HCT116 (cell line): ENCODE data around the gene LCP1. TPM values are rescaled to one million over a fixed set of nuclear protein-coding genes. Genes with fewer than 3 reads are reported as not detected.

Experiments used
- ATAC-seq: fragments of 200-7000 bp; cut with Tn5 transposase; 2 replicates; pipeline ENCODE4 v1.9.1; 2020; ENCODE audit warnings: mild to moderate bottlenecking, moderate library complexity
- BruUV-seq: library from RNA; stranded (reverse); fragments of 400-500 nt; replicated peaks from 2 replicates; lab custom pipeline; 2021; lab: Mats Ljungman, UMichigan
- CTCF ChIA-PET: fragments of 300-600 bp; sonication (Branson Sonifier 250); formaldehyde crosslinking; loops from one replicate; lab custom pipeline; 2021; ENCODE audit warnings: antibody characterized with exemption; lab: Charles Lee
- POLR2A ChIA-PET: fragments of 300-600, 350-600 bp; sonication (Branson Sonifier 250); formaldehyde crosslinking; loops from one replicate; lab custom pipeline; 2021; ENCODE audit warnings: antibody characterized with exemption; lab: Charles Lee
- RAD21 ChIA-PET, 2 experiments: fragments of 300-600 bp; sonication (Branson Sonifier 250); formaldehyde crosslinking; loops; one replicate each; lab custom pipeline; 2023; ENCODE audit warnings: low total read pairs in 2 of 2; ENCODE audit not compliant: uncharacterized antibody in 2 of 2, unreplicated experiment in 2 of 2, low non-redundant PET in 1 of 2; lab: Charles Lee
- DNase-seq: peaks from one replicate; pipeline ENCODE4 v3.0.0-alpha.2; 2010; ENCODE audit warnings: low read depth, low spot score
- H2AFZ ChIP-seq: fragments of 200-600 bp; shearing (Covaris generic), sonication (generic); 2 replicates; pipeline ENCODE4 v1.6.1; 2017; ENCODE audit warnings: low read depth, mixed run types, mixed read lengths, antibody characterized with exemption, low read length; ENCODE audit not compliant: poor library complexity, severe bottlenecking
- H3K27ac ChIP-seq: 2 replicates; pipeline ENCODE4 v1.5.1; 2012; ENCODE audit warnings: low read depth, low read length
- H3K27me3 ChIP-seq: fragments of 200-600 bp; sonication (generic); 2 replicates; pipeline ENCODE4 v1.6.1; 2016; ENCODE audit warnings: mixed run types, low read length, mixed read lengths; ENCODE audit not compliant: insufficient read depth
- H3K36me3 ChIP-seq, 2 experiments: fragments of 200-500 bp in 1 of 2; fragments of 200-600 bp in 1 of 2; sonication (Bioruptor generic) in 1 of 2; sonication (generic) in 1 of 2; 2 replicates each; pipeline versions ENCODE4 v1.5.1 to v1.6.1; 2014 to 2016; ENCODE audit warnings: low read length in 2 of 2, inconsistent platforms in 1 of 2, mixed read lengths in 1 of 2, mixed run types in 1 of 2; ENCODE audit not compliant: insufficient read depth in 2 of 2, control insufficient read depth in 1 of 2
- H3K4me1 ChIP-seq, 2 experiments: fragments of 200-600 bp in 1 of 2; sonication (generic) in 1 of 2; 2 replicates each; pipeline versions ENCODE4 v1.5.1 to v1.6.1; 2012 to 2017; ENCODE audit warnings: low read length in 2 of 2, inconsistent platforms in 1 of 2, mild to moderate bottlenecking in 1 of 2, mixed read lengths in 1 of 2, mixed run types in 1 of 2, moderate library complexity in 1 of 2; ENCODE audit not compliant: insufficient read depth in 2 of 2, control insufficient read depth in 1 of 2
- H3K4me2 ChIP-seq: fragments of 200-600 bp; sonication (generic); 2 replicates; pipeline ENCODE4 v1.6.1; 2017; ENCODE audit warnings: mixed run types, low read length, mixed read lengths
- H3K4me3 ChIP-seq, 2 experiments: fragments of 200-600 bp in 1 of 2; sonication (generic) in 1 of 2; replicated peaks in 1 of 2; 2 replicates each; pipeline ENCODE4 v1.5.1; 2011 to 2016; ENCODE audit warnings: low read length in 2 of 2, control low read depth in 1 of 2, low read depth in 1 of 2, mild to moderate bottlenecking in 1 of 2, mixed read lengths in 1 of 2, mixed run types in 1 of 2
- H3K79me2 ChIP-seq: fragments of 200-600 bp; sonication (generic); 2 replicates; pipeline ENCODE4 v1.6.1; 2017; ENCODE audit warnings: mild to moderate bottlenecking, mixed run types, low read length, moderate library complexity, mixed read lengths; ENCODE audit not compliant: insufficient read depth
- H3K9ac ChIP-seq: fragments of 200-600 bp; sonication (generic); 2 replicates; pipeline ENCODE4 v1.6.1; 2016; ENCODE audit warnings: low read length, mixed read lengths
- H3K9me2 ChIP-seq: fragments of 200-600 bp; sonication (generic), shearing (Covaris generic); 2 replicates; pipeline ENCODE4 v1.6.1; 2017; ENCODE audit warnings: mixed run types, mild to moderate bottlenecking, moderate library complexity; ENCODE audit not compliant: insufficient read depth
- H3K9me3 ChIP-seq, 2 experiments: fragments of 200-500 bp in 1 of 2; fragments of 200-600 bp in 1 of 2; sonication (Bioruptor generic) in 1 of 2; sonication (generic) in 1 of 2; 2 replicates each; pipeline ENCODE4 v1.6.1; 2014 to 2017; ENCODE audit warnings: low read length in 2 of 2, mixed read lengths in 2 of 2, inconsistent platforms in 1 of 2, low read depth in 1 of 2, mild to moderate bottlenecking in 1 of 2, mixed run types in 1 of 2, moderate library complexity in 1 of 2; ENCODE audit not compliant: control insufficient read depth in 1 of 2, insufficient read depth in 1 of 2
- H4K20me1 ChIP-seq: fragments of 200-600 bp; sonication (generic), shearing (Covaris generic); 2 replicates; pipeline ENCODE4 v1.6.1; 2017; ENCODE audit warnings: mixed run types, mild to moderate bottlenecking, moderate library complexity; ENCODE audit not compliant: insufficient read depth
- CEBPB ChIP-seq: IDR thresholded peaks from 2 replicates; pipeline ENCODE4 v1.6.1; 2012; ENCODE audit warnings: low read depth
- EGR1 ChIP-seq: IDR thresholded peaks from 2 replicates; pipeline ENCODE4 v1.6.1; 2012; ENCODE audit warnings: low read depth
- ELF1 ChIP-seq: IDR thresholded peaks from 2 replicates; pipeline ENCODE4 v1.6.1; 2012; ENCODE audit warnings: low read depth, borderline replicate concordance
- FOSL1 ChIP-seq: IDR thresholded peaks from 2 replicates; pipeline ENCODE4 v1.6.1; 2012; ENCODE audit warnings: low read depth
- POLR2A ChIP-seq: IDR thresholded peaks from 2 replicates; pipeline ENCODE4 v1.7.0; 2011; ENCODE audit warnings: borderline replicate concordance; ENCODE audit not compliant: insufficient read depth, insufficient read length; ENCODE audit errors: extremely low read depth
- RAD21 ChIP-seq: IDR thresholded peaks from 2 replicates; pipeline ENCODE4 v1.6.1; 2012; ENCODE audit warnings: low read depth, mild to moderate bottlenecking
- REST ChIP-seq: IDR thresholded peaks from 2 replicates; pipeline ENCODE4 v1.6.1; 2012; ENCODE audit warnings: low read depth
- SIN3A ChIP-seq: IDR thresholded peaks from 2 replicates; pipeline ENCODE4 v1.6.1; 2012; ENCODE audit warnings: low read depth
- SRF ChIP-seq: IDR thresholded peaks from 2 replicates; pipeline ENCODE4 v1.6.1; 2012; ENCODE audit warnings: low read depth
- TCF7L2 ChIP-seq: IDR thresholded peaks from 2 replicates; pipeline ENCODE4 v1.7.0; 2011; ENCODE audit warnings: borderline replicate concordance, inconsistent platforms; ENCODE audit not compliant: insufficient read depth, insufficient read length; ENCODE audit errors: extremely low read depth
- YY1 ChIP-seq: IDR thresholded peaks from 2 replicates; pipeline ENCODE4 v1.6.1; 2011; ENCODE audit warnings: low read length, low read depth, moderate library complexity, mild to moderate bottlenecking; ENCODE audit not compliant: insufficient replicate concordance; ENCODE audit errors: extremely low read depth
- ZBTB33 ChIP-seq: IDR thresholded peaks from 2 replicates; pipeline ENCODE4 v1.6.1; 2011; ENCODE audit warnings: mild to moderate bottlenecking, low read length, moderate library complexity; ENCODE audit not compliant: insufficient replicate concordance; ENCODE audit errors: extremely low read depth
- intact Hi-C: fragments of 100-400 bp; cut with micrococcal nuclease; formaldehyde crosslinking; loops from 2 replicates; pipeline ENCODE4 v1.10.0; 2022
- total RNA-seq: library from RNA; stranded (reverse); gene quantifications from one replicate; pipeline ENCODE4 v1.2.1, GENCODE V29; 2021; ENCODE audit not compliant: unreplicated experiment

The LCP1 gene
- total RNA-seq, 1 experiment from 2014 or later = 2.2 TPM

- TF ChIP-seq REST (no peak), SRF (no peak)
Observed at GRCh38 chr13:46079770-46080169, 102.2 kb downstream of the LCP1 start (continued).

- Histone ChIP-seq H2AFZ (no peak overlapping the region), H3K4me2 (no peak overlapping the region), H3K27me3 (no peaks in the 10 kb centered on the region), H3K27ac (no peak overlapping the region), H4K20me1 (no peaks in the 10 kb centered on the region), H3K79me2 (no peaks in the 10 kb centered on the region), H3K4me1 (no peaks in the 10 kb centered on the region), H3K9me2 (0 out of 2 replicates have a peak, but pooled peaks cover 3% of the 10 kb centered on the region), H3K9me3 (no peaks in the 10 kb centered on the region), H3K9ac (no peak overlapping the region), H3K36me3 (no peaks in the 10 kb centered on the region), H3K4me3 (no peak overlapping the region)
- DNase-seq (no peak), ATAC-seq (no peak)
- no peak for TF ChIP-seq FOSL1
- TF ChIP-seq SRF = no peak
- no peak for TF ChIP-seq CEBPB
- TF ChIP-seq YY1 = no peak
- no peak for TF ChIP-seq ZBTB33
- TF ChIP-seq EGR1 = no peak
- TF ChIP-seq REST = no peak
- no peak for TF ChIP-seq TCF7L2
- TF ChIP-seq ELF1 = no peak
- no peak for TF ChIP-seq SIN3A
- TF ChIP-seq POLR2A = no peak
- TF ChIP-seq RAD21 = no peak
- BruUV-seq = no TSS peak
- POLR2A ChIA-PET = no interaction called here
- intact Hi-C loops = no loop called here
- CTCF ChIA-PET = no interaction called here
- RAD21 ChIA-PET = no interaction called here
Observed at GRCh38 chr13:46077265-46077664, 104.7 kb downstream of the LCP1 start.
